ENCODE results near the gene HLCS.

The HLCS gene

GRCh38 chr21:36749935-36750575, 216.4 kb downstream of the HLCS start:
- no peak for DNase-seq (ENCODE audit: low read depth in 2 of 2, low spot score in 1 of 2)

GRCh38 chr21:36747815-36748383, 218.6 kb downstream of the HLCS start:
- no peak for DNase-seq (ENCODE audit: low read depth in 2 of 2, low spot score in 1 of 2)

- DNase-seq (ENCODE audit: low read depth in 2 of 2, low spot score in 1 of 2) = no peak
Measured at GRCh38 chr21:36747041-36747814, 219.2 kb downstream of the HLCS start.

GRCh38 chr21:36745459-36745858, 221.0 kb downstream of the HLCS start:
- no peak for DNase-seq (ENCODE audit: low read depth in 2 of 2, low spot score in 1 of 2)

- no peak for DNase-seq (ENCODE audit: low read depth in 2 of 2, low spot score in 1 of 2)
Measured at GRCh38 chr21:36744560-36745231, 221.8 kb downstream of the HLCS start.

GRCh38 chr21:36744190-36744559, 222.3 kb downstream of the HLCS start:
- DNase-seq (ENCODE audit: low read depth in 2 of 2, low spot score in 1 of 2) = no peak

- DNase-seq (ENCODE audit: low read depth in 2 of 2, low spot score in 1 of 2) = no peak
Measured at GRCh38 chr21:36743446-36743845, 223.0 kb downstream of the HLCS start.

- DNase-seq (ENCODE audit: low read depth in 2 of 2, low spot score in 1 of 2) = no peak
Measured at GRCh38 chr21:36743008-36743407, 223.5 kb downstream of the HLCS start.

- DNase-seq (ENCODE audit: low read depth in 2 of 2, low spot score in 1 of 2) = no peak
Measured at GRCh38 chr21:36741506-36741905, 225.0 kb downstream of the HLCS start.

- DNase-seq (ENCODE audit: low read depth in 2 of 2, low spot score in 1 of 2) = no peak
Measured at GRCh38 chr21:36738489-36739126, 227.9 kb downstream of the HLCS start.

GRCh38 chr21:36735724-36736320, 230.6 kb downstream of the HLCS start:
- no peak for DNase-seq (ENCODE audit: low read depth in 2 of 2, low spot score in 1 of 2)

GRCh38 chr21:36735201-36735515, 231.3 kb downstream of the HLCS start:
- DNase-seq (ENCODE audit: low read depth in 2 of 2, low spot score in 1 of 2) = no peak

GRCh38 chr21:36734367-36735200, 231.9 kb downstream of the HLCS start:
- no peak for DNase-seq (ENCODE audit: low read depth in 2 of 2, low spot score in 1 of 2)

- no peak for DNase-seq (ENCODE audit: low read depth in 2 of 2, low spot score in 1 of 2)
Measured at GRCh38 chr21:36733857-36734256, 232.6 kb downstream of the HLCS start.

- no peak for DNase-seq (ENCODE audit: low read depth in 2 of 2, low spot score in 1 of 2)
Measured at GRCh38 chr21:36732761-36733160, 233.7 kb downstream of the HLCS start.

- no peak for DNase-seq (ENCODE audit: low read depth in 2 of 2, low spot score in 1 of 2)
Measured at GRCh38 chr21:36732217-36732616, 234.3 kb downstream of the HLCS start.

- DNase-seq (ENCODE audit: low read depth in 2 of 2, low spot score in 1 of 2) = no peak
Measured at GRCh38 chr21:36730291-36731281, 235.9 kb downstream of the HLCS start.

- DNase-seq (ENCODE audit: low read depth in 2 of 2, low spot score in 1 of 2) = no peak
Measured at GRCh38 chr21:36729310-36729970, 237.0 kb downstream of the HLCS start.
